Measurements from ENCODE around the gene ZNF77. TPM values are rescaled to one million over a fixed set of nuclear protein-coding genes. Genes with fewer than 3 reads are reported as not detected.

The ZNF77 gene
- polyA plus RNA-seq, 1 of the 3 experiments (the other 2 are of a cell fraction), result 4.4 TPM

DNA sequence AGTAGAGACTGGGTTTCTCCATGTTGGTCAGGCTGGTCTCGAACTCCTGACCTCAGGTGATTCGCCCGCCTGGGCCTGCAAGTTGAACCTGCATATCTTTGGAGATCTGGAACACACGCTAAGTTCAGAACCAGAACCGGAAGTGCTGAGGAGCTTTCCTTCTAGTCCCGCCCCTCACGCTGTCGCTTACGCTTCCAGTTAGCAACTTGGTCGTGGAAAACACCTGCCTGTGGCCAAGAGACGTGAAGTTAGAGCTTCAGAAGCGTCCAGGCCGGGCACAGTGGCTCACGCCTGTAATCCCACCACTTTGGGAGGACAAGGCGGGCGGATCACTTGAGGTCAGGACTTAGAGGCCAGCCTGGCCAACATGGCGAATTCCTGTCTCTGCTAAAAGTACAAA, 59.0 kb downstream of the ZNF77 start:
- Histone ChIP-seq H3K4me3 (ENCODE audit: low read depth in 2 of 2, low read length in 1 of 2) (no peak overlapping the region), H4K20me1 (ENCODE audit: insufficient read depth) (no peaks in the 10 kb centered on the region), H3K9me3 (no peaks in the 10 kb centered on the region), H3K9me2 (no peaks in the 10 kb centered on the region), H3K9ac (no peak overlapping the region), H3K27ac (ENCODE audit: low read depth in 2 of 2, low read length in 1 of 2) (no peak overlapping the region), H3F3A (replicated peaks; ENCODE audit: insufficient read depth) (no peaks in the 10 kb centered on the region), H3K36me3 (replicated peaks in 1 of 2; ENCODE audit: control insufficient read depth in 1 of 2, insufficient read depth in 2 of 2, low read length in 1 of 2) (no peaks in the 10 kb centered on the region), H2AFZ (ENCODE audit: low read depth) (no peak overlapping the region), H3K4me2 (no peak overlapping the region), H3K4me1 (ENCODE audit: control insufficient read depth in 1 of 2, insufficient read depth in 2 of 2, low read depth in 1 of 2, low read length in 1 of 2) (peaks cover 0 to 3% of the 10 kb centered on the region in 2 experiments; a peak in 1 of 4 replicates), H3K79me2 (ENCODE audit: insufficient read depth) (no peaks in the 10 kb centered on the region), H3K27me3 (ENCODE audit: insufficient read depth) (no peaks in the 10 kb centered on the region)
- no peak for DNase-seq
- POLR2A ChIA-PET, result no interaction called here
- no peak for TF ChIP-seq SMC3 (IDR thresholded peaks at IDR 0.05; ENCODE audit: low read depth, low read length)
- TF ChIP-seq SIN3A (IDR thresholded peaks at IDR 0.05; ENCODE audit: borderline replicate concordance, low read depth, low read length), result no peak
- no peak for TF ChIP-seq EZH2phosphoT487 (IDR thresholded peaks at IDR 0.05; ENCODE audit: borderline replicate concordance, low read depth)
- no peak for TF ChIP-seq RXRA (IDR thresholded peaks at IDR 0.05; ENCODE audit: borderline replicate concordance, low read depth)
- no peak for TF ChIP-seq GATA2 (CRISPR knock-in tag; IDR thresholded peaks at IDR 0.05)
- no peak for TF ChIP-seq TAF1 (IDR thresholded peaks at IDR 0.05; ENCODE audit: borderline replicate concordance, low read depth, low read length)
- TF ChIP-seq, protein P1, sequence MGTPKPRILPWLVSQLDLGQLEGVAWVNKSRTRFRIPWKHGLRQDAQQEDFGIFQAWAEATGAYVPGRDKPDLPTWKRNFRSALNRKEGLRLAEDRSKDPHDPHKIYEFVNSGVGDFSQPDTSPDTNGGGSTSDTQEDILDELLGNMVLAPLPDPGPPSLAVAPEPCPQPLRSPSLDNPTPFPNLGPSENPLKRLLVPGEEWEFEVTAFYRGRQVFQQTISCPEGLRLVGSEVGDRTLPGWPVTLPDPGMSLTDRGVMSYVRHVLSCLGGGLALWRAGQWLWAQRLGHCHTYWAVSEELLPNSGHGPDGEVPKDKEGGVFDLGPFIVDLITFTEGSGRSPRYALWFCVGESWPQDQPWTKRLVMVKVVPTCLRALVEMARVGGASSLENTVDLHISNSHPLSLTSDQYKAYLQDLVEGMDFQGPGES (IDR thresholded peaks at IDR 0.05; ENCODE audit: low read depth, low read length), result no peak
- CTCF ChIA-PET, result interaction anchor here (1.2 to 2.6 kb wide), 2 partner anchors 8 to 38 kb away, joined by 3 to 15 read pairs; no protein-coding TSS in a partner anchor
- WGBS (ENCODE audit: low lambda C conversion rate), result 71% methylated on average over 14 of the region's 17 CpGs

DNA sequence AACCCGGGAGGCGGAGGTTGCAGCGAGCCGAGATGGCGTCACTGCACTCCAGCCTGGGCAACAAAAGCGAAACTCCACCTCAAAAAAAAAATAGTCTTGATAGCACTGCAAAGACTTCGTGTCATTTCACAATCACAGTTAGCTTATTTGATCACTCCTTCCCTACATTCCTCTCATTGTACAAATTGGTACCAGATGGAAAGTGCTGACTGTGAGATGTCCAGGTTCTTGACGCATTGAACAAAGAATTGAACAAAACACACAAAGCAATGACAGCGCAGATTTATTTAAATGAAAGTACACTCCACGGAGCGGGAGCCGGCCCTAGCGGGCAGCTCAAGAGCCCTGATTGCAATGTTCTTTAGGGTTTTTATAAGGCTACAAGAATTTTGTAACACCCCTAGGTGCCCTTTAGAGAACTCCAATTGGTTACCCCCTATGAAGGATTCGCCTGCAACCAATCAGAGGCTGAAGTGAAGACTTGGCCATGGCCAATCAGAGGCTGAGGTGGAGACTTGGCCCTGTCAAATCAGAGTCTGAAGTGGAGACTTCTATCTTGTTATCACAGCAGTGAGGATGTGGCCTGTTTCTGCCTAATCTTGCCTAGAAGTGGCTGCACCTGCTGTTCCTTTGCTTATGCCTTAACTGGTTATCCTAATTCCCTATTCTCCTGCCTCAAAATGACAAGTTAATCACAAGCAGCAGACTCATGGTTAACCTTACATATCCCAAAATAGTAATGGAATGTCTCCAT, 60.9 kb downstream of the ZNF77 start:
- no peak overlapping the region for H3K9ac ChIP-seq
- H3K27me3 ChIP-seq (ENCODE audit: insufficient read depth), result no peaks in the 10 kb centered on the region
- H3K4me1 ChIP-seq (ENCODE audit: control insufficient read depth in 1 of 2, insufficient read depth in 2 of 2, low read depth in 1 of 2, low read length in 1 of 2), result peaks cover 0 to 3% of the 10 kb centered on the region in 2 experiments; a peak in 1 of 4 replicates
- CTCF ChIA-PET, result no interaction called here
- no peaks in the 10 kb centered on the region for H3F3A ChIP-seq (replicated peaks; ENCODE audit: insufficient read depth)
- no peak overlapping the region for H3K4me2 ChIP-seq
- no peak overlapping the region for H2AFZ ChIP-seq (ENCODE audit: low read depth)
- no peaks in the 10 kb centered on the region for H4K20me1 ChIP-seq (ENCODE audit: insufficient read depth)
- POLR2A ChIA-PET, result no interaction called here
- no peaks in the 10 kb centered on the region for H3K79me2 ChIP-seq (ENCODE audit: insufficient read depth)
- no peaks in the 10 kb centered on the region for H3K9me2 ChIP-seq
- no peaks in the 10 kb centered on the region; the same call in 1 of the 2 replicates for H3K9me3 ChIP-seq
- 83% methylated on average over 14 of the region's 14 CpGs for WGBS (ENCODE audit: low lambda C conversion rate)
- DNase-seq, result no peak
- H3K27ac ChIP-seq (ENCODE audit: low read depth in 2 of 2, low read length in 1 of 2), result no peak overlapping the region
- no peaks in the 10 kb centered on the region for H3K36me3 ChIP-seq (replicated peaks in 1 of 2; ENCODE audit: control insufficient read depth in 1 of 2, insufficient read depth in 2 of 2, low read length in 1 of 2)
- TF ChIP-seq, protein P1 (IDR thresholded peaks at IDR 0.05; ENCODE audit: low read depth, low read length), result no peak
- TF ChIP-seq FOXJ3 (CRISPR knock-in tag; IDR thresholded peaks at IDR 0.05) (no peak), RXRA (IDR thresholded peaks at IDR 0.05; ENCODE audit: borderline replicate concordance, low read depth) (no peak), EZH2phosphoT487 (IDR thresholded peaks at IDR 0.05; ENCODE audit: borderline replicate concordance, low read depth) (no peak), ELF1 (IDR thresholded peaks at IDR 0.05) (no peak), RCOR1 (IDR thresholded peaks at IDR 0.05; ENCODE audit: low read length) (no peak), GATA2 (CRISPR knock-in tag; IDR thresholded peaks at IDR 0.05) (no peak), RFX5 (IDR thresholded peaks at IDR 0.05; ENCODE audit: low read length) (no peak), MEF2A (IDR thresholded peaks at IDR 0.05; ENCODE audit: borderline replicate concordance, low read depth) (no peak), EP300 (IDR thresholded peaks at IDR 0.05; ENCODE audit: borderline replicate concordance in 1 of 2, low read depth in 1 of 2, low read length in 1 of 2) (no peak)
- TF ChIP-seq, protein P2, sequence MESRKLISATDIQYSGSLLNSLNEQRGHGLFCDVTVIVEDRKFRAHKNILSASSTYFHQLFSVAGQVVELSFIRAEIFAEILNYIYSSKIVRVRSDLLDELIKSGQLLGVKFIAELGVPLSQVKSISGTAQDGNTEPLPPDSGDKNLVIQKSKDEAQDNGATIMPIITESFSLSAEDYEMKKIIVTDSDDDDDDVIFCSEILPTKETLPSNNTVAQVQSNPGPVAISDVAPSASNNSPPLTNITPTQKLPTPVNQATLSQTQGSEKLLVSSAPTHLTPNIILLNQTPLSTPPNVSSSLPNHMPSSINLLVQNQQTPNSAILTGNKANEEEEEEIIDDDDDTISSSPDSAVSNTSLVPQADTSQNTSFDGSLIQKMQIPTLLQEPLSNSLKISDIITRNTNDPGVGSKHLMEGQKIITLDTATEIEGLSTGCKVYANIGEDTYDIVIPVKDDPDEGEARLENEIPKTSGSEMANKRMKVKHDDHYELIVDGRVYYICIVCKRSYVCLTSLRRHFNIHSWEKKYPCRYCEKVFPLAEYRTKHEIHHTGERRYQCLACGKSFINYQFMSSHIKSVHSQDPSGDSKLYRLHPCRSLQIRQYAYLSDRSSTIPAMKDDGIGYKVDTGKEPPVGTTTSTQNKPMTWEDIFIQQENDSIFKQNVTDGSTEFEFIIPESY (IDR thresholded peaks at IDR 0.05; ENCODE audit: borderline replicate concordance, low read depth), result no peak
- H3K4me3 ChIP-seq (ENCODE audit: low read depth in 2 of 2, low read length in 1 of 2), result no peak overlapping the region
